Endothelial cell of umbilical vein (primary cell): ENCODE results near the gene CST1. TPM values are rescaled to one million over a fixed set of nuclear protein-coding genes. Genes with fewer than 3 reads are reported as not detected.
"Not testable (repeated sequence)": the region's sequence is repeated elsewhere in the genome, so short reads cannot be mapped to it uniquely, and the experiment has no call there.

Experiments used
- BruUV-seq: library from RNA; stranded (reverse); fragments of 400-500 nt; replicated peaks from 2 replicates; lab custom pipeline; 2021; lab: Mats Ljungman, UMichigan
- CTCF ChIA-PET: fragments of 300-600, 350-600 bp; sonication (Branson Sonifier 250); formaldehyde crosslinking; loops from one replicate; lab custom pipeline; 2021; ENCODE audit warnings: antibody characterized with exemption, inconsistent platforms; lab: Charles Lee
- POLR2A ChIA-PET: fragments of 300-600, 350-600 bp; sonication (Branson Sonifier 250); formaldehyde crosslinking; loops from one replicate; lab custom pipeline; 2021; ENCODE audit warnings: antibody characterized with exemption, inconsistent platforms; lab: Charles Lee
- DNase-seq: peaks from one replicate; pipeline ENCODE4 v3.0.0-alpha.2; 2011; ENCODE audit warnings: low read depth, low spot score
- FAIRE-seq: peaks from 2 replicates; lab custom pipeline; 2011; peaks lifted over from hg19 to GRCh38; lab: Jason Lieb, UNC
- H2AFZ ChIP-seq: 2 replicates; pipeline ENCODE4 v1.6.0; 2012; ENCODE audit warnings: low read depth, low read length, control low read depth, inconsistent platforms
- H3K27ac ChIP-seq: 2 replicates; pipeline ENCODE4 v1.5.1; 2011; ENCODE audit warnings: low read depth, mild to moderate bottlenecking, control low read depth, low read length, moderate library complexity; ENCODE audit not compliant: insufficient read depth
- H3K27me3 ChIP-seq, 2 experiments: 2 replicates each; pipeline versions ENCODE4 v1.6.0 to v1.6.1; 2011; ENCODE audit warnings: low read length in 2 of 2, mixed read lengths in 1 of 2; ENCODE audit not compliant: control insufficient read depth in 2 of 2, insufficient read depth in 2 of 2
- H3K36me3 ChIP-seq, 2 experiments: 2 replicates in 1 of 2; 3 replicates in 1 of 2; pipeline ENCODE4 v1.5.1; 2011; ENCODE audit warnings: low read length in 2 of 2, mild to moderate bottlenecking in 1 of 2, moderate library complexity in 1 of 2; ENCODE audit not compliant: control insufficient read depth in 2 of 2, insufficient read depth in 2 of 2; ENCODE audit errors: extremely low read depth in 1 of 2
- H3K4me1 ChIP-seq: 3 replicates; pipeline ENCODE4 v1.5.1; 2011; ENCODE audit warnings: mild to moderate bottlenecking, low read length; ENCODE audit not compliant: control insufficient read depth, insufficient read depth; ENCODE audit errors: extremely low read depth
- H3K4me2 ChIP-seq: 2 replicates; pipeline ENCODE4 v1.6.1; 2011; ENCODE audit warnings: low read length, control low read depth, mixed read lengths; ENCODE audit not compliant: insufficient read depth
- H3K4me3 ChIP-seq, 3 experiments: fragments of 200-600 bp in 1 of 3; sonication (generic), shearing (Covaris generic) in 1 of 3; replicated peaks in 1 of 3; 2 replicates each; pipeline ENCODE4 v1.5.1; 2011 to 2016; ENCODE audit warnings: control low read depth in 3 of 3, low read length in 3 of 3, mild to moderate bottlenecking in 2 of 3, inconsistent platforms in 1 of 3, low read depth in 1 of 3, moderate library complexity in 1 of 3; ENCODE audit not compliant: insufficient read depth in 1 of 3
- H3K79me2 ChIP-seq: 2 replicates; pipeline ENCODE4 v1.6.0; 2012; ENCODE audit warnings: low read length, inconsistent platforms; ENCODE audit not compliant: control insufficient read depth, insufficient read depth
- H3K9ac ChIP-seq: replicated peaks from 2 replicates; pipeline ENCODE3; 2011; ENCODE audit warnings: low read length, control low read depth; ENCODE audit not compliant: insufficient read depth; ENCODE audit errors: extremely low read depth
- H3K9me1 ChIP-seq: replicated peaks from 3 replicates; pipeline ENCODE4 v1.6.0; 2011; ENCODE audit warnings: mild to moderate bottlenecking, low read length; ENCODE audit not compliant: control insufficient read depth, insufficient read depth; ENCODE audit errors: extremely low read depth
- H3K9me3 ChIP-seq: replicated peaks from 2 replicates; pipeline ENCODE4 v1.5.1; 2012; ENCODE audit warnings: low read length, inconsistent platforms; ENCODE audit not compliant: control insufficient read depth, insufficient read depth
- H4K20me1 ChIP-seq: replicated peaks from 2 replicates; pipeline ENCODE3; 2011; ENCODE audit warnings: mild to moderate bottlenecking, low read length; ENCODE audit not compliant: control insufficient read depth, insufficient read depth; ENCODE audit errors: extremely low read depth
- CTCF ChIP-seq, 2 donors: IDR thresholded peaks; 1 replicate in 1 of 2; 2 replicates in 1 of 2; pipeline ENCODE4 v1.5.1; 2011; ENCODE audit warnings: low read length in 2 of 2, mild to moderate bottlenecking in 2 of 2, moderate library complexity in 2 of 2, control low read depth in 1 of 2, inconsistent platforms in 1 of 2, low read depth in 1 of 2; ENCODE audit not compliant: insufficient read depth in 1 of 2; ENCODE audit errors: extremely low read depth in 1 of 2
- EZH2 ChIP-seq: IDR thresholded peaks from 2 replicates; pipeline ENCODE4 v1.6.1; 2012; ENCODE audit warnings: borderline replicate concordance, low read depth, mild to moderate bottlenecking, moderate library complexity, low read length, inconsistent platforms; ENCODE audit not compliant: severe bottlenecking
- FOS ChIP-seq: IDR thresholded peaks from 2 replicates; pipeline ENCODE4 v1.6.1; 2011; ENCODE audit warnings: mild to moderate bottlenecking, low read length, moderate library complexity, borderline replicate concordance; ENCODE audit not compliant: insufficient read depth
- GATA2 ChIP-seq: IDR thresholded peaks from 2 replicates; pipeline ENCODE4 v1.7.0; 2011; ENCODE audit warnings: low read depth, mild to moderate bottlenecking, moderate library complexity, mixed read lengths, low read length; ENCODE audit not compliant: insufficient read length, insufficient read depth
- JUN ChIP-seq: IDR thresholded peaks from 2 replicates; pipeline ENCODE4 v1.6.1; 2011; ENCODE audit warnings: borderline replicate concordance, low read depth; ENCODE audit not compliant: insufficient read length, insufficient read depth
- MAX ChIP-seq: IDR thresholded peaks from 2 replicates; pipeline ENCODE4 v1.6.1; 2011; ENCODE audit not compliant: insufficient read depth, insufficient read length
- MYC ChIP-seq: IDR thresholded peaks from one replicate; pipeline ENCODE4 v1.6.1; 2011; ENCODE audit warnings: mild to moderate bottlenecking, low read depth, low read length
- POLR2A ChIP-seq: IDR thresholded peaks from 2 replicates; pipeline ENCODE4 v1.6.1; 2012; ENCODE audit warnings: low read depth, mild to moderate bottlenecking, control low read depth, low read length
- POLR2AphosphoS5 ChIP-seq: IDR thresholded peaks from 2 replicates; pipeline ENCODE4 v1.6.1; 2012; ENCODE audit warnings: low read depth, mild to moderate bottlenecking, control low read depth, low read length, moderate library complexity; ENCODE audit not compliant: insufficient read depth
- dilution Hi-C: fragments of 300-500 bp; cut with MboI; formaldehyde crosslinking; loops from one replicate; pipeline ENCODE4 v1.15.0; 2019; ENCODE audit warnings: low sequenced_read_pairs; ENCODE audit not compliant: extremely low pct_ligation_motif_present
- intact Hi-C: fragments of 100-400 bp; cut with micrococcal nuclease; formaldehyde crosslinking; loops from one replicate; pipeline ENCODE4 v1.10.0; 2022
- polyA plus RNA-seq, 4 experiments: library from polyadenylated mRNA; depleted of rRNA in 3 of 4; stranded (reverse) in 3 of 4; unstranded in 1 of 4; fragments of >200 nt; gene quantifications; 2 replicates each; pipeline versions ENCODE4 v1.2.1 to v1.2.3, GENCODE V29; 2011 to 2012; ENCODE audit warnings: missing spikeins in 1 of 4
- total RNA-seq: library from RNA; stranded (reverse); gene quantifications from 2 replicates; pipeline ENCODE4 v1.2.3, GENCODE V29; 2021

The CST1 gene
- total and polyA plus RNA-seq, 2 donors (not counting 3 experiments of a cell fraction or from before 2014, with no cell fraction given) = 0.19 to 2.2 TPM

- DNase-seq (no peak), FAIRE-seq (no peak)
- H3K36me3 ChIP-seq = no peaks in the 10 kb centered on the region
- CTCF ChIA-PET = interaction anchor here (1.0 to 1.9 kb wide), 3 partner anchors 54 to 77 kb away, joined by 3 to 10 read pairs (median 5); no protein-coding TSS in a partner anchor
- no peak overlapping the region for H3K27ac ChIP-seq
- dilution Hi-C loops = no loop called here
- no peak overlapping the region for H3K4me2 ChIP-seq
- no peaks in the 10 kb centered on the region for H3K79me2 ChIP-seq
- no peaks in the 10 kb centered on the region for H4K20me1 ChIP-seq
- no peak for TF ChIP-seq POLR2A
- no peak for TF ChIP-seq GATA2
- no peak for TF ChIP-seq MYC
- no peak for TF ChIP-seq EZH2
- no peak for TF ChIP-seq CTCF (IDR thresholded peaks at IDR 0.05; ENCODE audit: extremely low read depth in 1 of 2, insufficient read depth in 1 of 2, low read depth in 1 of 2, low read length in 2 of 2)
- TF ChIP-seq POLR2AphosphoS5 = no peak
- no peak for TF ChIP-seq MAX
- TF ChIP-seq FOS = no peak
- no peak for TF ChIP-seq JUN
- H3K9ac ChIP-seq = no peak overlapping the region
- no peak overlapping the region for H2AFZ ChIP-seq
- no TSS peak for BruUV-seq
- no peaks in the 10 kb centered on the region for H3K27me3 ChIP-seq
- POLR2A ChIA-PET = no interaction called here
- no peaks in the 10 kb centered on the region for H3K4me1 ChIP-seq
- H3K4me3 ChIP-seq = no peak overlapping the region
- no peaks in the 10 kb centered on the region for H3K9me1 ChIP-seq
- intact Hi-C loops = no loop called here
- H3K9me3 ChIP-seq = no peaks in the 10 kb centered on the region
Measured at GRCh38 chr20:23721962-23722361, 28.8 kb downstream of the CST1 start.

- H3K4me3 ChIP-seq, CTCF ChIA-PET, H3K27ac ChIP-seq, DNase-seq, H3K4me1 ChIP-seq, H3K79me2 ChIP-seq, FAIRE-seq, H3K9me3 ChIP-seq, H4K20me1 ChIP-seq, H3K4me2 ChIP-seq, H3K9me1 ChIP-seq, H3K9ac ChIP-seq, H3K36me3 ChIP-seq, intact Hi-C loops, BruUV-seq, H3K27me3 ChIP-seq, POLR2A ChIA-PET, dilution Hi-C loops, H2AFZ ChIP-seq: not testable (repeated sequence)
Measured at GRCh38 chr20:23719351-23719750, 31.4 kb downstream of the CST1 start.

- H3K9ac ChIP-seq, H3K4me2 ChIP-seq, FAIRE-seq, H3K27ac ChIP-seq, H2AFZ ChIP-seq, DNase-seq, CTCF ChIA-PET, dilution Hi-C loops, H4K20me1 ChIP-seq, H3K4me3 ChIP-seq, H3K9me1 ChIP-seq, H3K79me2 ChIP-seq, H3K9me3 ChIP-seq, intact Hi-C loops, BruUV-seq, POLR2A ChIA-PET, H3K36me3 ChIP-seq, H3K4me1 ChIP-seq: not testable (repeated sequence)
- H3K27me3 ChIP-seq = peaks cover 10 to 13% of the 10 kb centered on the region in 2 experiments
Measured at GRCh38 chr20:23711778-23712177, 39.0 kb downstream of the CST1 start.
